MV-4-11 (cell line): ENCODE measurements around the gene PARPBP.
A peak's percentile ranks its signal among the peaks of the same experiment; 100 is the strongest.
"Not testable (repeated sequence)": the region's sequence is repeated elsewhere in the genome, so short reads cannot be mapped to it uniquely, and the experiment has no call there.

ENCODE experiments used
- DNase-seq: peaks from one replicate; lab custom pipeline; 2025; lab: John Stamatoyannopoulos, UW

PARPBP gene

DNA sequence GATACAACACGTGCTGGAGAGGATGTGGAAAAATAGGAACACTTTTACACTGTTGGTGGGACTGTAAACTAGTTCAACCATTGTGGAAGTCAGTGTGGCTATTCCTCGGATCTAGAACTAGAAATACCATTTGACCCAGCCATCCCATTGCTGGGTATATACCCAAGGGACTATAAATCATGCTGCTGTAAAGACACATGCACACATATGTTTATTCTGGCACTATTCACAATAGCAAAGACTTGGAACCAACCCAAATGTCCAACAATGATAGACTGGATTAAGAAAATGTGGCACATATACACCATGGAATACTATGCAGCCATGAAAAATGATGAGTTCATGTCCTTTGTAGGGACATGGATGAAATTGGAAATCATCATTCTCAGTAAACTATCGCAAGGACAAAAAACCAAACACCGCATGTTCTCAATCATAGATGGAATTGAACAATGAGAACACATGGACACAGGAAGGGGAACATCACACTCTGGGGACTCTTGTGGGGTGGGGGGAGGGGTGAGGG lies 27.1 kb downstream of the PARPBP start:
- not testable (repeated sequence) for DNase-seq

DNA sequence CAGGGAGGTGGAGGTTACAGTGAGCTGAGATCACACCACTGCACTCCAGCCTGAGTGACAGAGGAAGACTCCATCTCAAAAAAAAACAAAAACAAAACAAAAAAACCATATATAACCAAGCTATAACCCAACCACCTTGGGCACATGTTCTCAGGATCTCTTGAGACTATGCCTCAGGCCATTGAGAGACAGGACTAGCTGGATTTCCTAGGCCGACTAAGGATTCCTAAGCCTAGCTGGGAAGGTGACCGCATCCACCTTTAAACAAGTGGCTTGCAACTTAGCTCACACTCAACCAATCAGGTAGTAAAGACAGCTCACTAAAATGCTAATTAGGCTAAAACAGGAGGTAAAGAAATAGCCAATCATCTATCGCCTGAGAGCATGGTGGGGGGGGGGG lies 35.2 kb downstream of the PARPBP start:
- not testable (repeated sequence) for DNase-seq

DNA sequence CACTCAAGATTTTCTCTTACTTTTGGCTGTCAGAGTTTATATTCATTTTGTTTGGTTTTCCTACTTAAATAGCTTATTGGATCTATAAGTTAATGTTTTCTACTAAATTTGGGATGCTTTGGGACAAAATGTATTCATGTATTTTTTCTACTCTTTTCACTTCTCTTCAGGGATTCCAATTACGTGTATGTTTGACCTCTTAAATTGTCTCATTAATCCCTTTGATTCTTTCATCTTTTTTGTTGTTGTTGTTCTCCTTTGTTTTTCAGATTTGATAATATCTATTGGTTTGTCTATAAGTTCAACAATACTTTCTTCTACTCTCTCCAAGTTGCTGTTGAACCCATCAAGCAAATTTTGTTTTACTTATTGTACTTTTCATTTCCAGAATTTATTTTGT lies 43.4 kb downstream of the PARPBP start:
- DNase-seq: no peak

DNA sequence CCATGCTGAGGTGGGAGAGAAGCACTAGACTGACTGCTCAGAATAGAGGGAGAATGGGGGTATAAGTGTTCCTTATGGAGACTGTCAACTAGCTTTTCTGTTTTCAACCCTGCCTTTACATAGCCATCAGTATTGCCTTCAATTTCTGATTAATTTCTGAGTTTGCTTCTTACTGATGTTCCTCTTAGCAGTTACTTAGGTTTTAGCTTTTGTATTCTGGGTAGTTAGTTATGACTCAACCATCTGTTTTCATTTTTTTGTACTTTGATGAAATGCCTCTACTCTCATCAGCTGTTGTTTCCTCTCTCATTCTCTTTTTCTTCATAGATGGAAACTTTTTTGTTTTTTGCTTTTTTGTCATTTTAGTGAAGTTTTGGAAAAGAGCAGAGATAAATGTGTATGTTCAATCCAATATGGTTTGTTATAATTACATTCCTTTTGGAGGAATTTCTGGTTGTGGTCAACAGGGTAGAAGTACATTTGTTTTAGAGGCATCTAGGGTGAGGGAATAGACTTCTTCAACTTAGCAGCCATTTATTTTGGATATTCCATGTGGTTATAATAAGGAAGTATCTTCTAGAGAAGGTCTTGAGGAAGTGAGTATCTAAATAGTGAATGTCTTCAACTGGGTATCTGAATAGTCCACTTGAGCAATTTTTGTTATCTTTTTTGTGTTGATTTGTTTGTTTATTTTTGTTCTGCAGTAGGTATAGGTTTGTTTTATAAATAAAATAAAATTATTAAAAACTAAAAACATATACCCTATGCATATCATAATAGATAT lies 48.0 kb downstream of the PARPBP start:
- peak; percentile 69 for DNase-seq

DNA sequence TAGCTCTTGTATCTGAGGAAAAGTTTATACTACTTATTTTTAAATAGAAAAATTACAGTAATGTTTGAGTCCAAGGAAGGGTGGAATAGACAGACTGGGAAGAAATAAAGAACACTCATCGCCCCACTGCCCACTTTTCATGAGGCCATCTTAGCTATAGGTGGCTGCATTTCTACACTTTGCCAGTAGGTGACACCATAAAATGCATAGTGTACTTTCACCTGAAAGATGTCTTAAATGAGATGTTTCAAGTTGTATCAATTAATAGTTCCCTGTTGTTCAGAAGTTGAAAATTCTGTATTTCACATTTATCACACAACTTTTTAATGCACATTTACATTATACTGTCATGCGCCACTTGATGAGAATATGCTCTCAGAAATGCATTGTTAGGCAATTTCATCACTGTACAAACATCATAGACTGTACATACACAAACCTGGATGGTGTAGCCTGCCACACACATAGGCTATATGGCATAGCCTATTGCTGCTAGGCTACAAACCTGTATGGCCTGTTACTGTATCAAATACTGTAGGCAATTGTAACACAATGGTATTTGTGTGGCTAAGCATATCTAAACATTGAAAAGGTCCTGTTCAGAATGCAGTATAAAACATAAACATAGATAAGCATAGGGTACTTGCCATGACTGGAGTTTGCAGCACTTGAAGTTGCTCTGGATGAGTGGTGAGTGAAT lies 50.1 kb downstream of the PARPBP start:
- DNase-seq: peak; percentile 32

GRCh38 chr12:102171951-102172350 lies 52.0 kb downstream of the PARPBP start:
- DNase-seq: no peak

- no peak for DNase-seq
These were observed 52.5 kb downstream of the PARPBP start for GRCh38 chr12:102172436-102172835.

DNA sequence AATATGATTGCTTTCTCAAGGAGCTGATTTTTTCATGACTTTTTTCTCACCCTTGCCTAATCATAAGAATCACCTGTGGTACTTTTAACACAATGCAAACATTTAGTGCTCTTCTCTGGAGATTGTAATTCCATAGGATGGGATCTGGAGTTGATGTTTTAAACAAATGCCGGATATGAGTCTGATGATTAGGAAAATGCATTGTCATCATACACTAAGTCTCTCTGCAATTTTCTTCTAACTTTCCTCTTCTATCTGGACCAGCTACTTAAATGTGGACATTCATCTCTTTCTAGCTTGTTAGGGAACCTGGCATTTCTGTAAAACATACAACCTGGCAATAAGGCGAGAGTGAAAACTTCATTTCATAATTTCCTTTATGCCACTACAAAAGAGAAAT lies 54.1 kb downstream of the PARPBP start:
- no peak for DNase-seq

- no peak for DNase-seq
These were observed 54.8 kb downstream of the PARPBP start for GRCh38 chr12:102174761-102175160.

GRCh38 chr12:102182635-102183034 lies 62.7 kb downstream of the PARPBP start:
- DNase-seq: peak; percentile 89

- no peak for DNase-seq
These were observed 75.8 kb downstream of the PARPBP start for GRCh38 chr12:102195826-102196225.

DNA sequence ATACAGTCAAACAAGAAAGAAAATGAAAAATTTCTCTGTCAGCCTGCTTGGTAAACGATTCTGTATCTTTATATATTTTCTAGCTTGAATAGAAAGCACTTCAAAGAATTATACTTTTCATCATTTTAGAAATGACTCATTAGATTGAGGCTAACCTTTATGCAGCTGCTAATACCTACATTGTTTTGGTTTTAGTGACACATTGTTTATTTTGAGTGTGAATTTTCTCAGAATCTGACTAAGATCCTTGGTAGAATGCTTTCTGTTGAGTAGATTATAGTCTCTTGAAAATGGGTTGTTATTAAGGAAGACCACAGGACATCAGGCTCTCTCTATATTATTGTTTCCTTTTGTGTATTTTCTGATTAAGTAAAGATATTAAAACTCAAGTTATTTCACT lies 77.8 kb downstream of the PARPBP start, which contains the start of gene PMCH:
Gene PMCH, minus strand, starts transcription at position 45 of the 400 bp plus-strand sequence. CDS start 63 bp downstream, outside the sequence.
- DNase-seq: no peak

DNA sequence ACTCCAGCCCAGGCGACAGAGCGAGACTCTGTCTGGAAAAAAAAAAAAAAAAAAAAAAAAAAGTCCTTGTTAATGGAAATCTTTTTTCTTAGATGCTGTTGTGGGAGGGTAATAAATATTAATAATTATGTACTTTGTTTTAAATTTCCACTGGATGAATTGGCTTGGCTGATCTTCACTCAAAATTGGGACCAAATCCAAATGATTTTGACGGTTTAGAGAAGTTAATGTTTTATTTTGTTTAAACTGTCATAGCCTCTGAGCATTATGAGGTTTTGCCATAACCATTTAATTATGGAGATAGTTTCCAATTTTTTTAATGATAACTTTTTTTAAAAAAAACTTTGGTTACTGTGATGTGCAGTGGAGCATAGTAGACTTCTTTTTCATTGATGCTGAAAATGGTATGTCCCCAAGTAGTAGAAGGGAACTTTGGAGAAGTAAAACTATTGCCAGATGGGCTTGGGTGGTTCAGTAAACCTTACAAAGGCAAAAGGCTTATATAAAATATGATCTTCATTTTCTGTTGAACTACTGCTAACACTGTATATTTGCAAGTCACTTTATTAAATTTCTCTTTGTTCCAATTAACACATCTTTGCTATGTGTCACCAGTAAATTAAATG lies 81.6 kb downstream of the PARPBP start:
- peak; percentile 13 for DNase-seq

DNA sequence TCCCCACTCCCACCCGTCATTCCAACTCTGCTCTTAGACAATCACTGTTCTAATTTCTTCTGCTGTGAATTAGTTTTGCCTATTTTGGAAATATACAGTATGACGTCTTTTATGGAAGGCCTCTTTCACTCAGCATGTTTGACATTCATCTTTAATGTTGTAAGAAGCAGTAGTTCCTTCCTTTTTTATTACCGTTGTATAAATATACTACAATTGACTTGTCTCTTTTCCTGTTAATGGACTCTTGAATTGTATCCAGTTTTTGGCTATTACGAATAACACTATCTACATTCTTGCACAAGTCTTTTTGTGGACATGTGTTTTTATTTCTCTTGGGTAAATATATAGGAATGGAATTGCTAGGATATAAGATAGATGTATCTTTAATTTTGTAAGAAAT lies 82.6 kb downstream of the PARPBP start:
- no peak for DNase-seq

DNA sequence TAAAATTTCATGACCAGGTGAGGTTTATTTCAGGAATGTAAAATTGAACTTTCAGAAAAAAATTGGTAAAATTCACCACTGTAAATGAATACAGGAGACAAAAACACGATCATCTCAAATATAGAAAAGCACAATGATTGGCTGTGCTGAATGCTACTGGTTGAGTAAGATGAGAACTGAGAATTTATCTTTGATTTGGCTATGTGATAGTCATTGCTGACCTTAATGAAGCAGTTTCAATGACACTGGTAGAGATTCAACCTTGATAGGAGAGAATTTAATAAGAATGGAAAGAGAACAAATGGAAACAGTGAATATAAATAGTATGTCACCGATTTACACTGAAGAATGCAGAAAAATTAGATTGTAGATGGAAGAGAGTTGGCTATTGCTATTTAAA lies 84.0 kb downstream of the PARPBP start:
- DNase-seq: no peak

DNA sequence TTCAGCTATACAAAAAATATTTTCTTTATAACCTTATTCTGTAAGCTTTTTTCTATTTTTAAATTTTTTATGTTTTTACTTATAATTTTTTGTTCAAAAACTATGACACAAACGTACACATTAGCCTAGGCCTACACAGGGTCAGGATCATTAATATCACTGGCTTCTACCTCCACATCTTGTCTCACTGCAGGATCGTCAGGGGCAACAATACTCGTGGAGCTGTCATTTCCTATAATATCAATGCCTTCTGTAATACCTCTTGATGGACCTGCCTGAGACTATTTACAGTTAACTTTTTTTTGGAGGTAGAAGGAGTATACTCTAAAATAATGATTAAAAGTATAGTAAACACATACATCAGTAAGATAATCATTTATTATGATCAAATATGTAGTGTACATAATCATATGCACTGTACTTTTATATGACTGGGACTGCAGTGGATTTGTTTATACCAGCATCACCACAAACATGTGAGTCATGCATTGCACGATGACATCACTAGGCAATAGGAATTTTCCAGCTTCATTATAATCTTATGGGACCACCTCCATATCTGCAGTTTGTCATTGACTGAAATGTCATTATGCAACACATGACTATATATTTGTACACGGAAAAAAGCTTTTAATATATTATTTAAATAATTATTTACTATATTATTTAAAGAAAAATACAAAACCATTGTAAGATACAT lies 96.2 kb downstream of the PARPBP start:
- no peak for DNase-seq

DNA sequence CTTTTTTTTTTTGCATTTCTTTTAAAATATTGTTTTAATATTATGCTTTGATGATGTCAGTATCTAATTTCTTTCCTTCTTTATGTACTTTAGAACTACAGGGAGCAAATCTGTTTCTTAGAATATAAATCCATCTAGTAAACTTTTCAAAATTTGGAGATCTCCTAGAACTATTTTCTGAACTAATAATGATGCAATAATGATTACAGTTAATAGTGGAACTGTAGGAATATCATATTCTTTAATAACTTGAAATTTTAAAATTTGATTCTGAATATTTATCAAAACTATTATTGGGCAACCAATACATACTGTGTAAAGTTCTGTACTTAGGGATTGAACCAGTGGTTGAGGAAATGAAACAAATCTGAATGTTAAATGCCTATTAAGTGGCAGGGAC lies 100.8 kb downstream of the PARPBP start:
- no peak for DNase-seq

- no peak for DNase-seq
These were observed 108.0 kb downstream of the PARPBP start for GRCh38 chr12:102227954-102228353.

DNA sequence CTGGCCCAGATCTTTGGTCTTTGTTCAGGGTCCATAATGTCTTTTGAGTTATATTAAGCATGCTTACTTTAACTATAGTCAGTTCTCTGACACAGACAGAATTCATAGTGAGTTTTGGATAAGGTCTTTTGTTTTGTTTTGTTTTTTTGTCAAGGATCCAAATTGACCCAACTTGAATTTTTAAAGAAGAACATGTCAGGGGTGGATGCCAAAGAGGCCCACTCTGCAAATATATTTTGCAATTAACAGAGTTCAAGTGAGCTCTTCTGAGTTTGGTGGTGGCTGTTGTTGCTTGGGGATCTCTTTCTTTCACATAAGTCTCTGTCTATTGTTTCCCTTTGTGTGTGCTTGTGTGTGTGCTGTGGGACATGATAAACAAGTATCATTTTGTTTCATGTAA lies 112.1 kb downstream of the PARPBP start:
- DNase-seq: no peak

DNA sequence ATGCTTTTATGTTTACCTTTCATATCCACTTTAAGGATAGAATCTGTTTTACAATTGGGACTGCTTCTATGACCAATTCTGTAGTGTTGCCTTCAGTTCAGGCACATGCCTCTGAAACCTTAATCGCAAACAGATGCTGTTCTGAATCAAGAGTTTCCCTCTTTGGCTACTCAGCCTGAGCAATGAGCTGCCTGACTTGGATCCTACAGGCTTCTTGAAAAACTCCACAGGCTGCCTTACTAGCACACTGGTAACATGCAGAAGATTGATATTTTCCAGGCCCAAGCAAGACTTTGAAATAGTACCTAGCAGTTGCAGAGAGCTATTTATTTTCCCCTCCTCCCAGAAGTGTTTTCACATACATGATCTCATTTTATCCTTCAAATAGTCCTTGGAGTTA lies 112.5 kb downstream of the PARPBP start:
- no peak for DNase-seq

GRCh38 chr12:102234599-102234998 lies 114.6 kb downstream of the PARPBP start:
- no peak for DNase-seq

- not testable (repeated sequence) for DNase-seq
These were observed 120.9 kb downstream of the PARPBP start for GRCh38 chr12:102240859-102241258.
